SK-N-SH treated with all-trans-retinoic acid at 6 μM for 48 hours (cell line): ENCODE measurements around the gene AQP3.

Source experiments
- GLIS3 ChIP-seq: fragments of 250-450 bp; sonication (Bioruptor Pico); IDR thresholded peaks from 2 replicates; pipeline ENCODE4 v1.5.0; 2020; ENCODE audit warnings: mild to moderate bottlenecking, moderate library complexity
- TF ChIP-seq, protein P1 (sequence below): fragments of 250-450 bp; sonication (Bioruptor Pico); IDR thresholded peaks from 2 replicates; pipeline ENCODE4 v1.8.0; 2021; ENCODE audit warnings: low read depth, mild to moderate bottlenecking, moderate library complexity, borderline replicate concordance

DNA sequence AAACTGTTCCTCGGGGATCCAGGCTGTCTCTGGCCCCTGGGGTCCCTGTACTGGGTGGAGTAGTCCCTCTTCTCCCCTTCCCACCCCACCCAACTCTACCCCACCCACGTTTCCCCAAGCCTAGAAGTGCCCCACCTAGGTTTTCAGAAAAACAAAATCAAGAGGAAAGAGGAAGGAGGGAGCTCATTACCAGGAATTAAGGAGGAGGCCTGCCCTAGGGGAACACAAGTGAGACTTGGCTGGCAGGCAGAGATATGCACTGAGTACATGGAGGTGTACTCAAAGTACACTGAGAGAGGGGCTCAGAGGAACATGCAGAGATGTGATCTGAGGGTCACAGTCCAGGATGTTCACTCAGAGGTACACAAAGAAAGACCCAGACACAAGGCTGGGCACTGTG lies 10.2 kb downstream of the AQP3 start:
- TF ChIP-seq, protein P1, sequence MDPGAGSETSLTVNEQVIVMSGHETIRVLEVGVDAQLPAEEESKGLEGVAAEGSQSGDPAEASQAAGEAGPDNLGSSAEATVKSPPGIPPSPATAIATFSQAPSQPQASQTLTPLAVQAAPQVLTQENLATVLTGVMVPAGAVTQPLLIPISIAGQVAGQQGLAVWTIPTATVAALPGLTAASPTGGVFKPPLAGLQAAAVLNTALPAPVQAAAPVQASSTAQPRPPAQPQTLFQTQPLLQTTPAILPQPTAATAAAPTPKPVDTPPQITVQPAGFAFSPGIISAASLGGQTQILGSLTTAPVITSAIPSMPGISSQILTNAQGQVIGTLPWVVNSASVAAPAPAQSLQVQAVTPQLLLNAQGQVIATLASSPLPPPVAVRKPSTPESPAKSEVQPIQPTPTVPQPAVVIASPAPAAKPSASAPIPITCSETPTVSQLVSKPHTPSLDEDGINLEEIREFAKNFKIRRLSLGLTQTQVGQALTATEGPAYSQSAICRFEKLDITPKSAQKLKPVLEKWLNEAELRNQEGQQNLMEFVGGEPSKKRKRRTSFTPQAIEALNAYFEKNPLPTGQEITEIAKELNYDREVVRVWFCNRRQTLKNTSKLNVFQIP (CRISPR knock-in tag), result no peak
- TF ChIP-seq GLIS3 (CRISPR knock-in tag), result no peak
